Gastroesophageal sphincter (tissue), 4 donors: ENCODE measurements around the gene C6orf132. TPM values are rescaled to one million over a fixed set of nuclear protein-coding genes. Genes with fewer than 3 reads are reported as not detected.

ENCODE experiments used
- ATAC-seq: fragments of 150-250 bp; one replicate; pipeline ENCODE4 v1.9.1; 2016; ENCODE audit warnings: mild to moderate bottlenecking, moderate library complexity
- H3K27ac ChIP-seq, 4 donors: fragments of 200-600 bp; sonication (generic) in 3 of 4; 1 replicate in 3 of 4; 2 replicates in 1 of 4; pipeline ENCODE4 v1.5.1; 2016 to 2019
- H3K27me3 ChIP-seq: fragments of 200-600 bp; sonication (generic); one replicate; pipeline ENCODE4 v1.5.1; 2019
- H3K36me3 ChIP-seq, 2 donors: fragments of 200-600 bp; sonication (generic); one replicate each; pipeline ENCODE4 v1.5.1; 2019; ENCODE audit warnings: control low read depth in 1 of 2
- H3K4me1 ChIP-seq, 3 donors: fragments of 200-600 bp; sonication (generic); 1 replicate in 2 of 3; 2 replicates in 1 of 3; pipeline ENCODE4 v1.5.1; 2016 to 2019; ENCODE audit warnings: control low read depth in 2 of 3
- H3K4me3 ChIP-seq, 2 donors: fragments of 200-600 bp; sonication (generic); one replicate each; pipeline ENCODE4 v1.5.1; 2019; ENCODE audit warnings: mild to moderate bottlenecking in 1 of 2, moderate library complexity in 1 of 2
- H3K9me3 ChIP-seq, 3 donors: fragments of 200-600 bp; sonication (generic); one replicate each; pipeline ENCODE4 v1.5.1; 2017 to 2019; ENCODE audit warnings: control low read depth in 2 of 3
- CTCF ChIP-seq, 4 experiments: fragments of 200-600 bp in 2 of 4; fragments of 450-650 bp in 2 of 4; sonication (generic) in 1 of 4; IDR thresholded peaks; one replicate each; pipeline ENCODE4 v1.5.1; 2017 to 2019; ENCODE audit warnings: antibody characterized with exemption in 4 of 4, mild to moderate bottlenecking in 2 of 4, moderate library complexity in 2 of 4
- EP300 ChIP-seq: sonication (generic); formaldehyde crosslinking; IDR thresholded peaks from one replicate; pipeline ENCODE4 v1.6.1; 2017; ENCODE audit warnings: antibody characterized with exemption, mild to moderate bottlenecking
- POLR2A ChIP-seq, 2 donors: fragments of 450-650 bp; IDR thresholded peaks; one replicate each; pipeline ENCODE4 v1.6.1; 2017; ENCODE audit warnings: antibody characterized with exemption in 2 of 2, mild to moderate bottlenecking in 2 of 2, moderate library complexity in 1 of 2
- POLR2AphosphoS5 ChIP-seq: sonication (generic); formaldehyde crosslinking; IDR thresholded peaks from one replicate; pipeline ENCODE4 v1.6.1; 2017; ENCODE audit warnings: antibody characterized with exemption
- WGBS, 2 donors: methylation state at CpG; one replicate each; pipeline ENCODE4 v1.1.5; 2018; ENCODE audit warnings: low coverage in 1 of 2; 5-methylcytosine and 5-hydroxymethylcytosine counted together
- total RNA-seq, 4 donors: library from RNA; depleted of rRNA; stranded (reverse); fragments of >200 nt; gene quantifications; one replicate each; pipeline ENCODE4 v1.1.0, GENCODE V29; 2016

The C6orf132 gene
- total RNA-seq, 4 donors from 2014 or later: 0.93 to 12.1 (median 1.4) TPM

DNA sequence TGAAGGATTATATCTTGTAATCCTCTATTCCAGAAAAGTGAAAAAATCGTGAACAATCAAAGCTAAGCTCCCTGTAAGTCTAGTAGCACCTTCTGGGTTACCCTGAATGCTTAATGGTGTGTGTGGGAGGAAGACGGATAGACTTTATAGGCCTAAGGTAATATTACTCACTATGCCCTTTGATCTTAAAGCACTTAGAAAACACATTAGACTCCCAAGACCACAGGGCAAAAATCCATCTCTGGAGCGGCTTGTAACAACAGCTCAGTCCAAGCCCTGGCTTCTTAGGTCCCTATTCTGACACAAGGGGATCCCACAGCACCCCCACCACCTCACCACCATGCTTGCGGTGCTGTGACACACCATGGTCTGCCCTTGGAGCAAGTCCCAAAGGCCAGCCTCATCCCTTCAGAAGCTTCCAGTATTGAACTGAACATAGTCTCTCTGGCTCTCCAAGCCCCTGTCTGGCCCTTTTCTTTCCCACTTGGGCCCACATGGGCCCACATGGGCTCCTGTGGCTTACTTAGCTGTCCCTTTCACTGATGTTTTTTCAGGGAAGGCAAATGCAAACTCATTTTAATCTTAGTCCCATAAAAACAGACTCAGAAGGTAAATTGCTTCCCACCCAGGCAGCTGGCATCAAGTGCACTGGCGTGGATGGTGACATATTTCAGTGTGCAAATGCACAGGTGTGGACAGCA, 28.3 kb downstream of the C6orf132 start:
- TF ChIP-seq CTCF (IDR thresholded peaks at IDR 0.05): no peak
- TF ChIP-seq POLR2AphosphoS5: no peak
- TF ChIP-seq POLR2A (IDR thresholded peaks at IDR 0.05): no peak
- H3K9me3 ChIP-seq: peaks cover 0 to 13% (median 0%) of the 10 kb centered on the region in 3 donors
- 68 to 74% methylated on average over 4 of the region's 5 CpGs for WGBS, 2 donors
- H3K4me3 ChIP-seq: no peak overlapping the region
- ATAC-seq: no peak
- H3K27me3 ChIP-seq: no peaks in the 10 kb centered on the region
- H3K4me1 ChIP-seq: peaks cover 0 to 10% (median 4%) of the 10 kb centered on the region in 3 donors
- no peaks in the 10 kb centered on the region for H3K36me3 ChIP-seq
- H3K27ac ChIP-seq: no peak overlapping the region

- no peak for ATAC-seq
Observed at GRCh38 chr6:42112351-42112750, 30.1 kb downstream of the C6orf132 start.

GRCh38 chr6:42110683-42111082, 31.7 kb downstream of the C6orf132 start:
- Histone ChIP-seq H3K4me1 (no peaks in the 10 kb centered on the region), H3K27me3 (peaks cover 22% of the 10 kb centered on the region), H3K36me3 (no peaks in the 10 kb centered on the region), H3K4me3 (no peak overlapping the region), H3K27ac (no peak overlapping the region), H3K9me3 (peaks cover 0 to 13% (median 0%) of the 10 kb centered on the region in 3 donors)
- no peak for ATAC-seq
- WGBS, 2 donors: 43 to 97% methylated on average over 3 of the region's 3 CpGs
- TF ChIP-seq POLR2AphosphoS5 (no peak), POLR2A (IDR thresholded peaks at IDR 0.05) (no peak), EP300 (no peak), CTCF (IDR thresholded peaks at IDR 0.05) (no peak)

More at GRCh38 chr6:42112351-42112750, 30.1 kb downstream of the C6orf132 start:
- TF ChIP-seq POLR2AphosphoS5: no peak
- TF ChIP-seq CTCF (IDR thresholded peaks at IDR 0.05): no peak
- TF ChIP-seq EP300: no peak
- TF ChIP-seq POLR2A (IDR thresholded peaks at IDR 0.05): no peak
- no CpG with 5 or more reads among the region's 1 CpG for WGBS, 2 donors
- peaks cover 5% of the 10 kb centered on the region for H3K27me3 ChIP-seq
- H3K9me3 ChIP-seq: peaks cover 0 to 13% (median 0%) of the 10 kb centered on the region in 3 donors
- H3K4me3 ChIP-seq: no peak overlapping the region
- no peaks in the 10 kb centered on the region for H3K4me1 ChIP-seq
- H3K27ac ChIP-seq: no peak overlapping the region
- no peaks in the 10 kb centered on the region for H3K36me3 ChIP-seq

DNA sequence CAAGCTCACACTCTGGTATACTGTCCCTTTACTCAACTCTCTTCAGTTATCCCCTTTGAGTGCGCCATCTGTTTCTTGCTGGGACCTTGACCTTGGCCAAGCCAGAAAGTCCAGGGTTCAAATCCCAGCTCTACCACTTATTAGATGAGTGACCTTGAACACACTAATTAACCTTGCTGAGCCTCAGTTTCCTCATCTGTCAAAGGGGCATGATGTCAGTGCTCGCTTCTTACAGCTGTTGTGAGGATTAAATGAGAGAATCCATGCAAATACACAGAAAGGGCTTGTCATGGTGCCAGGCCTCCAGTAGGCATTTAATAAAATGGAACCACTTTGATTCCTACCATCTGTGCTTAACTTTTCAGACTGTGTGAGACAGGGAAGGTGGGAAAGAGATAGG, 34.3 kb downstream of the C6orf132 start:
- Histone ChIP-seq H3K4me3 (no peak overlapping the region), H3K27ac (no peak overlapping the region), H3K36me3 (no peaks in the 10 kb centered on the region), H3K9me3 (peaks cover 0 to 13% (median 0%) of the 10 kb centered on the region in 3 donors), H3K27me3 (peaks cover 42% of the 10 kb centered on the region), H3K4me1 (peaks cover 0 to 15% (median 3%) of the 10 kb centered on the region in 3 donors)
- TF ChIP-seq EP300 (no peak), CTCF (IDR thresholded peaks at IDR 0.05) (no peak), POLR2AphosphoS5 (no peak), POLR2A (IDR thresholded peaks at IDR 0.05) (no peak)
- ATAC-seq: no peak
- WGBS, 2 donors: 100% methylated on average over 1 of the region's 2 CpGs
